Fibroblast of peridontal ligament (primary cell): ENCODE measurements around the gene MAPKAP1.
"Not testable (repeated sequence)": the region's sequence is repeated elsewhere in the genome, so short reads cannot be mapped to it uniquely, and the experiment has no call there.

Experiments
- DNase-seq: peaks from one replicate; pipeline ENCODE4 v3.0.0-alpha.2; 2010; ENCODE audit errors: extremely low read depth

MAPKAP1 gene

DNA sequence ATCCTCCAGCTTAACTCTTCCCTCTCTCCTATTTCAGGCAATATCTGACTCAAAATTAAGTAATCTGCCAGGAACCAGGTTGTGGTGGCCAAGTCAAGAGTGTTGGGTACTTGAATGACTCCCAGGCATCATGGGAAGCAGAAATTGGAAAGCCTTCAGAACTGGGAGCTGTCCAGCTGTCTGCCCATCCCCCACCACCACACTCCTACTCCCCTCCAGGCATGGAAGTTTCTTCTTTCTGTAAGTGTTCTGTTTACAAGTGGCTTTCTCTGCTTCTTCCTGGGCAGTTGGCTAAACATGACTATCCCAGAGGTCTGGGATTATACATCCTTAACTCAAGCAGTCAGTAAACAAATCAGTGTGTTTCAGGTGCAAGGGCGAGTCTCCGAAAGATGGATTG is 25.6 kb upstream of the MAPKAP1 start:
- DNase-seq: no peak

DNA sequence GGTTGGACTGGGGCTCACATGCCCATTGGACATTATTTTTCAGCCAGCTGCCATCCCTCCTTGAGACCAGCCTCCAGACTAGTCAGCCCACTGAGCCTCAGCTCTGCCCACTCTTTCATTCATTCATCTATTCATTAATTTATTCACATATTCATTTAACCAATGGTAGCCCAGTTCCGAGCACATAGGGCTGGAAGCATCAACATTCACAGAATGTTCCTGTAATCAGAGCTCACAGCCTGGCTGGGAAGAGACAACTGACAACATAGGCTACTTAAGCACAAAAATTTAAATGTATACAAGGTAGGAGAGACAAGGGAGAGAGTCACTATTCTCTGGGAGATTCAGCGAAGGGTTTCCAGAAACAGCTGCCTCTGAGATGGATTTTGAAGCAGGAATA is 23.2 kb upstream of the MAPKAP1 start:
- DNase-seq: no peak

GRCh38 chr9:125726456-125727132 is 19.6 kb upstream of the MAPKAP1 start:
- DNase-seq: no peak

DNA sequence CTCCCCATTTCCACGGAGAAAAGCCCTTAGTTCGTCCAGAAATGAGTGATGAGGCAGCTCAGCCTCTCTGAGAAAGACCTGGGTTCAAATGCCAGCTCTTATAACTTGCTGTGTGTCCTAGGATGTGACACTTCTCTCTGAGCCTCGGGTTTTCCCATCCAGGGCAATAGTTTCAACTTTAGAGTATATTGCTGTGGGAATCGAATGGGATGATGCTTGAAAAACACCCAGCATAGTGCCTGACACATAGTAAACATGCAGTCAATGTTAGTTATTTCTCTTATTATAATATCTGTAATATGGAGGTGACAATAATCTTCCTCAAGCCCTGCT is 430 bp upstream of the MAPKAP1 start:
- no peak for DNase-seq

GRCh38 chr9:125705893-125706292 is 1.1 kb downstream of the MAPKAP1 start:
- DNase-seq: no peak

DNA sequence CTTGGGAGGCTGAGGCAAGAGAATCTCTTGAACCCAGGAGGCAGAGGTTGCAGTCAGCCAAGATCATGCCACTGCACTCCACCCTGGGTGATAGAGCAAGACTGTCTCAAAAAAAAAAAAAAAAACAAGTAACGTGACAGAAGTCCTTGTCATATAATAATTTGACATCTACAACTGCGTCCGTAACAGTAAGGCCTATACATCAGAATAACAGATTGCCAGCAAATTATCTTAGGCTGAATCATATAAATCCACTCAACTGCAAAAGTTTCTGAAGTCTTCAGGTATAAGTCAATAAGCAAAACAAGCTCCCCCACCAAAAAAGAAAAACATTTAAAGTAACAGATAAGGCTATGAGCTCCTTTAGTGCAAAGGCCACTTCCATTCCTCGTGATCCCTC is 3.3 kb downstream of the MAPKAP1 start:
- no peak for DNase-seq

DNA sequence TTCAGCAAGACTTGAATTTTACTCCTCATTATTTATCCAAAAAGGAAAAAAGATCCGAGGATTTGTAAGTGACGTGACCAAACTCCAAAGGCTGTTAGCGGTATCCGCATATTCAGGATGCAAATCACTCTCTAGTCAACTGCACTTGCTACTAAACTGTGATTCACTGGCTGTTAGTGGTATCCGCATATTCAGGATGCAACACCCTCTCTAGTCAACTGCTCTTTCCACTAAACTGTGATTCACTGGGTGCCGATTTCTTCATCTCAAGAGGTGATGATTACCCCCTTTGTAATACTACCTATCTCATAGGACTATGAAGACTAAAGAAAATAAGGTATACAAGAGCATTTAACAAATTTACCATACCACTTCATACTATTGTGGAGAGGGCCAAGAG is 5.7 kb downstream of the MAPKAP1 start:
- peak; percentile 23 for DNase-seq

DNA sequence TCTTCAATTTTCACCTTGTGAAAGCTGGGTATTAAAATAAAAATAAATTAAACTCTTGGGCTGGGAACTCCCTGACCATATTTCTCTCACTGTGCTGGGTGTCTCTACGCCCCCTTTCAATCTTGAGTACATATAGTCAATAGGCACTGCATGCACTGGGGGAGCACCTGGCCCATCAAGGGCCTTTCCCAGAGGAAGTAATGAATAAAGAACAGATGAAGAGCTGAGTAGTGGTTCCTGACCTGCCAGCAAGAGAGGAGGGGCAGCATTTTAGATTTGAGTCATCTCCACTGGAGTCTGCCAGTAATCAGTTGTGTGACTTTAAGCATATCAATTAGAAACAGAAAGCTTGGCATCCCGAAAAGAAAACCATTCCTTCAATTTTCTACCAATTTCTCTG is 6.2 kb downstream of the MAPKAP1 start:
- peak; percentile 56 for DNase-seq

- no peak for DNase-seq
Observed at GRCh38 chr9:125699870-125700269, 7.1 kb downstream of the MAPKAP1 start.

DNA sequence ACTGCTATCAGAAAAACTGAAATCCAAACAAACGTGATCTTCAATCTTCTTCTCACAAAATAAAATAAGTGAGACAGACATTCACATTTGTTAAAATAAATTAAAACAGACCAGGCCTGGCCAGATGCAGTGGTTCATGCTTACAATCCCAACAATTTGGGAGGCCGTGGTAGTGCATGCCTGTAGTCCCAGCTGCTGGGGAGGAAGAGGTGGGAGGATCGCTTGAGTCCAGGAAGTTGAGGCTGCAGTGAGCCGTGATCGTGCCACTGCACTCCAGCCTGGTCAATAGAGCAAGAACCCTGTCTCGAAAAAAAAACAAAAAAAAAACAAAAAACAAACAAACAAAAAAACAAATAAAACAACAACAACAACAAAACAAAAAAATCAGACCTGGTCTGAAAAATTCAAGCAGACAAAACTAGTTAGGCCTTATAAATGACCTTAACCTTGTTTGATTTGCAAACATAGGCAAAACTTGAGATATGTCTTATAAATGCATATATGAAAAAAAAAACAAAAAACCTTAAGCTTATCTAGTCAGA is 10.8 kb downstream of the MAPKAP1 start:
- DNase-seq: no peak

DNA sequence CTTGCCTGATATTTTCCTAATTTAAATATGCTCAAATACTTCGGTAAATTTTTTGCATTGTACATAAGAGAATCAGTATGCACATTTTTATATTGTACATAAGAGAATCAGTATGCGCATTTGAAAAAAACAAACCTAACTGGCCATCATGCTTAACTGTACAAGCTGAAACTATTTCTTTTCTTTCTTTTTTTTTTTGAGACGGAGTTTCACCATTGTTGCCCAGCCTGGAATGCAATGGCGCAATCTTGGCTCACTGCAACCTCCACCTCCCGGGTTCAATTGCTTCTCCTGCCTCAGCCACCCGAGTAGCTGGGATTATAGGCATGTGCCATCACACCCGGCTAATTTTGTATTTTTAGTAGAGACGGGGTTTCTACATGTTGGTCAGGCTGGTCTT is 11.5 kb downstream of the MAPKAP1 start:
- DNase-seq: not testable (repeated sequence)

DNA sequence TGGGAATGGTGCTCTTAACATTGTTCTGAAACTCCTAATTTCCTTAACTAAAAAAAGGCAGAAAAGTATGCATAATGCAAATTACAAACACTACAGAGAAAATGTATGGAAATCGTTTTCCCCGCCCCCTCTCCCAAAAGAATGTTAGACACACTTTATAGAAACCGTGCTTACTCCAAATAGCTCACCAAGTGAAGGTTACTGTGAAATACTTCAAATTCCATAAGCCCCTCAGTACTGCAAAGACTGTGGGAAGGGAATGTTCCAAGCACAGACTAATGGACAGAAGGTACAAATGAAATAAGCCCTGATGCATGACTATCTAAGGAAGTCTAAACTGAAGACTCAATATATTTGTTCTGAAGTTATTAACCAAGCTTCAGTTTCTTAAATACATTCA is 12.5 kb downstream of the MAPKAP1 start:
- no peak for DNase-seq

- DNase-seq: not testable (repeated sequence)
Observed at GRCh38 chr9:125693492-125693891, 13.5 kb downstream of the MAPKAP1 start.

DNA sequence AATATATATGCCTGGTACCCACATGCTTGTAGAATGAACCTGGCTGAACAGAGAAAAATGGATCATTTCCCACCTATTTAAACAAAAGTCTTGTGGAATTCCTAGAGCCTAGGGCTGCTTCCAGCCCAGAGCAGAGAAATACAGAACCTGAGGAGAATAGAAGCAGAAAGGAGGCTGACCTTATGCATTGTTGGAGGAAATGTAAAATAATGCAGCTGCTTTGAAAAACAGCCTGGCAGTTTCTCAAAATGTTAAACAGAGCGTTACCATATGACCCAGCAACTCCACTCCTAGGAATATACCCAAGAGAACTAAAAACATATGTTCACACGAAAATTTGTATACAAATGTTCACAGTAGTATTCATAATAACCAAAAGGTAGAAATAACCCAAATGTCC is 15.1 kb downstream of the MAPKAP1 start:
- peak; percentile 21 for DNase-seq

DNA sequence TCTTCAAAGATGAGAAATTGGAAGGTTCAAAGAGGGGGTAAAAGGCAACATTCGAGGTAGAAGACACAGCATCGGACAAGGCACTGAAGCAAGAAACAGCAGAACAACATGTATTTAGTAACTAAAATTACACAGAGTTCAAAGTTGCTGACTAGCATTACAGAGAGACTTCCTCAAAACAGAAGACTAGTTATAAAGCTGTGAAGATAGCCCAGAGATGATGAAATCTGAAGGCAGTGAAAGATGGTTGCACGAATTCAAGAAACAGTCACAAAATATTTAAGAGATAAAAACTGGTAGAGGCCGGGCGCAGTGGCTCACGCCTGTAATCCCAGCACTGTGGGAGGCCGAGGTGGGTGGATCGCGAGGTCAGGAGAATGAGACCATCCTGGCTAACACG is 16.3 kb downstream of the MAPKAP1 start:
- DNase-seq: no peak

DNA sequence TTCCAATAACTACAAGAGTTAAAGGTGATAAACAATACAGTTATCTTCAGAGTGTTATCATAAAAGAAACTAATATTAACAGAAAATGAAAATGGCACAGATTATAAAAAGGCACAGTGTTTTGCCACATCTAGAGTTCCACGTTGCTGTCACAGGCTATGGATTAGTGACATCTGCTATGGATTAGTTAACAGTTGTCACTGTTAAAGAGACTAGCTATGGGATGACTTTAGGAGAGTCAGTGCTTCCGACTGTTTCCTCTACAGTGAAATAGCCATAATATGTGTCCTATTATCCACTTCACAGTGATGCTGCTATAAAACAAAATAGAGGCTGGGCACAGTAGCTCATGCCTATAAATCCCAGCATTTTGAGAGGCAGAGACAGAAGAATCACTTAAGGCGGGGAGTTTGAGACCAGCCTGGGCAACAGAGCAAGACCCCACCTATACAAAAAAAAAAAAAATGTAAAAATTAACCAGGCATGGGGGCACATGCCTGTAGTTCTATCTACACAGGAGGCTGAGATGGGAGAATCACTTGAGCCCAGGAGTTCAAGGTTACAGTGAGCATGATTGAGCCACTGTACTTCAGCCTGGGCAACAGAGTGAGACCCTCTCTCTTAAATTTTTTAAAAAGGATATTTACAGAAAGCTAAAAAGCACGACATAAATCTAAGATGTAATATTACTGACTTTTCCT is 19.7 kb downstream of the MAPKAP1 start:
- DNase-seq: no peak

DNA sequence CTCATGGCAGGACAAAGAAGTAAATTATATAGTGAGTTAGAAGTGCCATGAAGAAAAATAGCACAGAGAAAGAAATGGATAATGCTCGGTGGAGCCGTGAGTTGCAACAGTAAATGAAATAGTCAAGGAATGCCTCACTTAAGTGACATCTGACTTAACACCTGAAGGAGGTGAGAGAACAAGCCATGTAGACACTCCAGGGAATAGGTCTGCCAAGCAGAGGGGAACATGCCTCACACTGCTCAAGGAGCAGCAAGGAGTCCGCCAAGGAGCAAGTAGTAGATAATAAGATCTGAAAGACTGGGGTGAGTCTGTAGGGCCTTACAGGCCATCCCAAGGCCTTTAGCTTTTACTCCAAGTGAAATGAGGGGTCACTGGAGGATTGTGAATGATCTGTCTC is 21.8 kb downstream of the MAPKAP1 start:
- no peak for DNase-seq

- DNase-seq: peak; percentile 48
Observed at GRCh38 chr9:125683486-125683885, 23.5 kb downstream of the MAPKAP1 start.

- DNase-seq: no peak
Observed at GRCh38 chr9:125682340-125682739, 24.7 kb downstream of the MAPKAP1 start.

- no peak for DNase-seq
Observed at GRCh38 chr9:125681657-125682056, 25.4 kb downstream of the MAPKAP1 start.

DNA sequence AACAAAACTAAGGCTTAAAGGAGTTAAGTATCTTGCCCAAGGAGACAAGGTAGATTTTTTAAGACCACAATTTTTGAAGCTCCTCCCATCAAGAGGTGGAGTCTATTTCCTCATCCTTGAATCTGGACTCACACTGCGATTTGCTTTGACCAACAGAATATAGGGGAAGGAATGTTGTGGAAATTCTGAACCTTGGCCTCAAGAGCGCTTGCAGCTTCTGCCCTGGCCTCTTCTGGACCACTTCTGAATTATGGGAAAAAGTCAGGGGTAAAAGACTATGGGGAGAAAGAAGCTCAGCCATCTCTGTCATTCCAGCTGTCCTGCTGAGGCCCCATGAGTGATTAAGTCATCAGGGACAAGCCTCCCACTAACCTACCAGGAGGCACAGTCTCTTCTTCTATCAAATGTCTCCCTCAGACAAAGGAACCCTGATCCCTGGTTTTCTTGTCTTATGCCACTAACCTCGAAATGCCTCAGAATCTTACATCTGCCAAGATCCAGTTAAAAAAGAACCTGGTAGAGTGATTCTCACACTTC is 25.9 kb downstream of the MAPKAP1 start:
- no peak for DNase-seq

DNA sequence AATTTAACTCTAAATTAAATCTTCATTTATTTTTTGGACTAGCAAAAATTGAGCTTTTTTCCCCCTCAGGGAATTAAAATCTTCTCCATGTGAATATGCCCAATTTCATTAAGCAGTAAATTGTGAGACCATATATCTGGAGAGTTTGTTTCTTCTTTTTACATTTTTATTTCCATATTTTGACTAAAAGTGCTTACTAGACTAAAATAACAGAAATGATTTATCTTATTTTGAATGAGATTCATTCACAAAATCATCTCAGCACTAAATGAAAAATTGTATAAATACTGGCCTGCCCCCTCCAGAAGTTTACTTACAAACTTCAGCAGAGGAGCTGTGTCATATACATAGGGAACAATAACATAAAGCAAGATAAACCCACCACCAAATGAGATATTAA is 26.6 kb downstream of the MAPKAP1 start:
- DNase-seq: no peak

- DNase-seq: no peak
Observed at GRCh38 chr9:125679597-125680189, 27.3 kb downstream of the MAPKAP1 start.
